Measurements from ENCODE around the gene NFX1. TPM values are rescaled to one million over a fixed set of nuclear protein-coding genes. Genes with fewer than 3 reads are reported as not detected.

The NFX1 gene
- total and polyA plus RNA-seq, 9 of the 15 experiments (the other 6 are each of a cell fraction or from before 2014, with no cell fraction given): 8.8 to 38.9 (median 26.8) TPM

DNA sequence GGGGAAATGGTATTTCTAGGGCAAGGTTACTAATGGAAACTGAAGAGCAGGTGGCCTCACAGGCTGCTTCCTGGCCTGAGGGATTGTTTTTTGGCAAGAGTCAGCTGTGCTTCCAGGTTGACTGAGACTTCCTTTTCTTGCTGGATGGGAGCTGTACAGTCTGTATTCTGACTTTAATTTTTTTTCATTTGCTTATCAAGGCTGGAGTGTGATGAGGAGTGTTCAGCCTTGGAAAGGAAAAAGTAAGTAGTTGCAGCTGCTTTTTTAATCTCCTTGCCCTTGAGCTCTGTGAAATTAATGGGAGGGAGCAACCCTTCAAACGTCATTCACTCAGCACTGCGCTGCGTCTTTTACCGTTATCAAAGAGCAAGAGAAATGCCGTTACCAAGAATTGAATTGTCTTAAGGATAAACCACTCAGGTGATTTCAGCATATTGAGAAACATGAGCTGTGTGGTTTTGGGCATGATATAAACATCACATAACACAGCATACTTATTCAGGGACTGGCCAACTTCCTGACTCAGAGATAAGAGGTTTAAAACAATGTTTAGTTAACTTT lies 64.4 kb downstream of the NFX1 start:
- BruUV-seq (replicated peaks): no TSS peak
- CTCF ChIA-PET (ENCODE audit: low intra/inter-chr PET ratio): no interaction called here

More for the DNA sequence above, 64.4 kb downstream of the NFX1 start:
- H2AFZ ChIP-seq (ENCODE audit: low read depth, low read length): no peak overlapping the region
- no peaks in the 10 kb centered on the region for H3K9me1 ChIP-seq (ENCODE audit: control insufficient read depth, insufficient read depth, low read length)
- peak; percentile 64 for ATAC-seq
- H3K36me3 ChIP-seq (ENCODE audit: control insufficient read depth, insufficient read depth, low read length): peaks cover 18% of the 10 kb centered on the region; the same call in 2 of the 3 replicates
- 12% methylated on average over 5 of the region's 5 CpGs for WGBS (ENCODE audit: insufficient coverage, low coverage, missing lambda C conversion rate)
- DNase-seq (ENCODE audit: extremely low read depth in 1 of 4, low spot score in 3 of 4): peak in 1 of 4 experiments; percentile 27
- no peak overlapping the region; a peak in 1 of 4 replicates for H3K9ac ChIP-seq (ENCODE audit: insufficient read depth in 1 of 2, low read depth in 2 of 2, low read length in 2 of 2)
- in situ Hi-C loops (cut with MboI) (no loop called here), intact Hi-C loops (cut with micrococcal nuclease) (no loop called here)
- H3K9me3 ChIP-seq (replicated peaks; ENCODE audit: control insufficient read depth, insufficient read depth, low read depth, low read length): no peaks in the 10 kb centered on the region; the same call in 1 of the 2 replicates
- H3K27ac ChIP-seq (ENCODE audit: extremely low read depth, low read depth, low read length): peak overlapping the region; percentile 55; the same call in 1 of the 3 replicates
- peaks cover 0 to 12% of the 10 kb centered on the region in 2 experiments; a peak in 4 of 5 replicates for H3K4me1 ChIP-seq (replicated peaks in 1 of 2; ENCODE audit: control insufficient read depth in 2 of 2, insufficient read depth in 2 of 2, low read length in 2 of 2)
- TF ChIP-seq JUN (IDR thresholded peaks at IDR 0.05; ENCODE audit: borderline replicate concordance, low read depth, low read length) (no peak), JUN (CRISPR knock-in tag; IDR thresholded peaks at IDR 0.05; ENCODE audit: borderline replicate concordance) (no peak), SMARCE1 (IDR thresholded peaks at IDR 0.05) (no peak), ZNF766 (CRISPR knock-in tag; conservative IDR thresholded peaks at IDR 0.05) (peak; percentile 52; the same call in 1 of the 2 replicates), MAFG (tag; conservative IDR thresholded peaks at IDR 0.05) (no peak), EGR1 (conservative IDR thresholded peaks at IDR 0.05) (no peak), TEAD4 (IDR thresholded peaks at IDR 0.05; ENCODE audit: low read length) (0 out of 2 replicates have a peak, but pooled peaks have one; percentile 8), TEAD4 (CRISPR knock-in tag; IDR thresholded peaks at IDR 0.05; ENCODE audit: borderline replicate concordance) (no peak), MEIS2 (IDR thresholded peaks at IDR 0.05; ENCODE audit: partially characterized antibody) (peak; percentile 29), TAF9B (IDR thresholded peaks at IDR 0.05; ENCODE audit: partially characterized antibody) (no peak), SOX6 (IDR thresholded peaks at IDR 0.05) (peak; percentile 52), HMBOX1 (IDR thresholded peaks at IDR 0.05) (0 out of 2 replicates have a peak, but pooled peaks have one; percentile 29), ARID1B (IDR thresholded peaks at IDR 0.05) (peak; percentile 16; the same call in 1 of the 2 replicates), COPS2 (conservative IDR thresholded peaks at IDR 0.05) (no peak), CBX1 (IDR thresholded peaks at IDR 0.05; ENCODE audit: low read depth) (no peak), HNRNPLL (IDR thresholded peaks at IDR 0.05; ENCODE audit: low read depth, low read length, poor library complexity, severe bottlenecking) (peak; percentile 46)
- TF ChIP-seq, protein P1, sequence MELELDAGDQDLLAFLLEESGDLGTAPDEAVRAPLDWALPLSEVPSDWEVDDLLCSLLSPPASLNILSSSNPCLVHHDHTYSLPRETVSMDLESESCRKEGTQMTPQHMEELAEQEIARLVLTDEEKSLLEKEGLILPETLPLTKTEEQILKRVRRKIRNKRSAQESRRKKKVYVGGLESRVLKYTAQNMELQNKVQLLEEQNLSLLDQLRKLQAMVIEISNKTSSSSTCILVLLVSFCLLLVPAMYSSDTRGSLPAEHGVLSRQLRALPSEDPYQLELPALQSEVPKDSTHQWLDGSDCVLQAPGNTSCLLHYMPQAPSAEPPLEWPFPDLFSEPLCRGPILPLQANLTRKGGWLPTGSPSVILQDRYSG (tag; conservative IDR thresholded peaks at IDR 0.05; ENCODE audit: low read depth): no peak
- no peaks in the 10 kb centered on the region for H3K27me3 ChIP-seq (ENCODE audit: control insufficient read depth in 2 of 2, insufficient read depth in 2 of 2, low read length in 2 of 2)
- POLR2A ChIA-PET: interaction anchor here (1.0 kb wide), 1 partner anchor 11 kb away, joined by 3 read pairs; no protein-coding TSS in a partner anchor
- H4K20me1 ChIP-seq (replicated peaks; ENCODE audit: control insufficient read depth, insufficient read depth, low read length): no peaks in the 10 kb centered on the region
- H3K4me2 ChIP-seq (ENCODE audit: insufficient read depth, low read length): peak overlapping the region; percentile 29
- peak; percentile 77 for FAIRE-seq
- no peaks in the 10 kb centered on the region for H3K79me2 ChIP-seq (ENCODE audit: control insufficient read depth, insufficient read depth, low read length)
- no peak overlapping the region for H3K4me3 ChIP-seq

Measured in K562 (cell line).